Measurements from ENCODE around the gene ACSF3. TPM values are rescaled to one million over a fixed set of nuclear protein-coding genes. Genes with fewer than 3 reads are reported as not detected.

ACSF3 gene
- total RNA-seq, 1 experiment from 2014 or later: 39.2 TPM

DNA sequence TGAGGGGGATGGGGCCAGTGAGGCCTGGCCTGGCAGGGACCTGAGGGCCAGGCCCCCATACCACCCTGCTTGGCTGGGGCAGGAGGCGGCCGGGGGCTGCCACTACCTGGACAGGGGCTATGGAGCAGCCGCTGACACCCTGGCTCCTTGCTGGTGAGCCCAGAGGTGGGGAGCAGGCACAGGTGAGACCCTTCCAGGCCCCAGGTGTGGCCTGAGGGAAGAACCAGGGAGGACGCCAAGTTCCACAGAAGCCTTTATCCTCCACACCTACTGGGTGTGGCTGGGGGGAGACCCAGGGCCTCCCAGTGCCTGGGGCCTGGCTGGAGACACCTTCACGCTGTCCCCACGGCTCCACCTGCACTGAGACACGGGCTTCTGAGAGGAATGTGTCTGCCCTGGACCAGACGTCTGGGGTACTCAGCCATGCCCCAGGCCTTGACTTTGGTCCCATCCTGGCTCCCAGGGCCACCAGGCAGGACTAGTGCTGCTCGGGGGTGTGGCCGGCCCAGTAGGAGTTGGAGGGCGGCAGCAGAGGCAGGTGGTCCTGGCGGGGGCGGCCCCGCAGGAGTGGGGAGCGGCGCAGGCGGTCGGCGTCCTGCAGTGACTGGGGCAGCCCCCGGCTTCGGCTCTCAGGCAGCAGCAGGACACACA, 102.0 kb downstream of the ACSF3 start:
- Mint-ChIP-seq H3K36me3 (ENCODE audit: insufficient read depth, unreplicated experiment) (peaks cover 4% of the 10 kb centered on the region), H3K9me3 (ENCODE audit: unreplicated experiment) (no peaks in the 10 kb centered on the region), H3K27ac (ENCODE audit: low read depth, unreplicated experiment) (no peak overlapping the region), H3K27me3 (ENCODE audit: insufficient read depth, unreplicated experiment) (no peaks in the 10 kb centered on the region), H3K4me1 (ENCODE audit: insufficient read depth, unreplicated experiment) (no peaks in the 10 kb centered on the region), H3K4me3 (ENCODE audit: unreplicated experiment) (no peak overlapping the region)
- intact Hi-C loops (cut with micrococcal nuclease): no loop called here
- ChIA-PET POLR2A (no interaction called here), CTCF (no interaction called here)
- no TSS peak for BruUV-seq (replicated peaks)
- TF ChIP-seq, protein P1, sequence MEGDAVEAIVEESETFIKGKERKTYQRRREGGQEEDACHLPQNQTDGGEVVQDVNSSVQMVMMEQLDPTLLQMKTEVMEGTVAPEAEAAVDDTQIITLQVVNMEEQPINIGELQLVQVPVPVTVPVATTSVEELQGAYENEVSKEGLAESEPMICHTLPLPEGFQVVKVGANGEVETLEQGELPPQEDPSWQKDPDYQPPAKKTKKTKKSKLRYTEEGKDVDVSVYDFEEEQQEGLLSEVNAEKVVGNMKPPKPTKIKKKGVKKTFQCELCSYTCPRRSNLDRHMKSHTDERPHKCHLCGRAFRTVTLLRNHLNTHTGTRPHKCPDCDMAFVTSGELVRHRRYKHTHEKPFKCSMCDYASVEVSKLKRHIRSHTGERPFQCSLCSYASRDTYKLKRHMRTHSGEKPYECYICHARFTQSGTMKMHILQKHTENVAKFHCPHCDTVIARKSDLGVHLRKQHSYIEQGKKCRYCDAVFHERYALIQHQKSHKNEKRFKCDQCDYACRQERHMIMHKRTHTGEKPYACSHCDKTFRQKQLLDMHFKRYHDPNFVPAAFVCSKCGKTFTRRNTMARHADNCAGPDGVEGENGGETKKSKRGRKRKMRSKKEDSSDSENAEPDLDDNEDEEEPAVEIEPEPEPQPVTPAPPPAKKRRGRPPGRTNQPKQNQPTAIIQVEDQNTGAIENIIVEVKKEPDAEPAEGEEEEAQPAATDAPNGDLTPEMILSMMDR (IDR thresholded peaks at IDR 0.05; ENCODE audit: unreplicated experiment): no peak
- no peak for DNase-seq (ENCODE audit: unreplicated experiment)

GRCh38 chr16:89197033-89197632, 103.5 kb downstream of the ACSF3 start:
- H3K4me1 Mint-ChIP-seq (ENCODE audit: insufficient read depth, unreplicated experiment): no peaks in the 10 kb centered on the region
- no peak for DNase-seq (ENCODE audit: unreplicated experiment)
- ChIA-PET POLR2A (interaction anchor here (0.7 kb wide), 1 partner anchor 23 kb away, joined by 3 read pairs; no protein-coding TSS in a partner anchor), CTCF (no interaction called here)
- intact Hi-C loops (cut with micrococcal nuclease): no loop called here
- H3K4me3 Mint-ChIP-seq (ENCODE audit: unreplicated experiment): no peak overlapping the region
- TF ChIP-seq, protein P1 (IDR thresholded peaks at IDR 0.05; ENCODE audit: unreplicated experiment): no peak
- no TSS peak for BruUV-seq (replicated peaks)
- H3K27me3 Mint-ChIP-seq (ENCODE audit: insufficient read depth, unreplicated experiment): peaks cover under 1% of the 10 kb centered on the region
- H3K27ac Mint-ChIP-seq (ENCODE audit: low read depth, unreplicated experiment): no peak overlapping the region
- peaks cover 4% of the 10 kb centered on the region for H3K36me3 Mint-ChIP-seq (ENCODE audit: insufficient read depth, unreplicated experiment)
- no peaks in the 10 kb centered on the region for H3K9me3 Mint-ChIP-seq (ENCODE audit: unreplicated experiment)

GRCh38 chr16:89197633-89198416, 104.2 kb downstream of the ACSF3 start:
- no peak overlapping the region for H3K4me3 Mint-ChIP-seq (ENCODE audit: unreplicated experiment)
- peaks cover 4% of the 10 kb centered on the region for H3K36me3 Mint-ChIP-seq (ENCODE audit: insufficient read depth, unreplicated experiment)
- intact Hi-C loops (cut with micrococcal nuclease): no loop called here
- H3K27me3 Mint-ChIP-seq (ENCODE audit: insufficient read depth, unreplicated experiment): peaks cover 7% of the 10 kb centered on the region
- ChIA-PET POLR2A (interaction anchor here (0.7 kb wide), 1 partner anchor 22 kb away, joined by 3 read pairs; no protein-coding TSS in a partner anchor), CTCF (no interaction called here)
- H3K27ac Mint-ChIP-seq (ENCODE audit: low read depth, unreplicated experiment): no peak overlapping the region
- BruUV-seq (replicated peaks): no TSS peak
- DNase-seq (ENCODE audit: unreplicated experiment): no peak
- no peaks in the 10 kb centered on the region for H3K9me3 Mint-ChIP-seq (ENCODE audit: unreplicated experiment)
- no peaks in the 10 kb centered on the region for H3K4me1 Mint-ChIP-seq (ENCODE audit: insufficient read depth, unreplicated experiment)
- TF ChIP-seq, protein P1 (IDR thresholded peaks at IDR 0.05; ENCODE audit: unreplicated experiment): no peak

All from MCF 10A (cell line).